HG03159 (cell line): Measurements from ENCODE around the gene HOXB5.

Experiments
- ATAC-seq: cut with Tn5 transposase; IDR thresholded peaks from one replicate; pipeline ENCODE4 v1.9.1; 2021; ENCODE audit warnings: mild to moderate bottlenecking, moderate library complexity; ENCODE audit not compliant: unreplicated experiment

Gene HOXB5

GRCh38 chr17:48576479-48577309 lies 16.9 kb downstream of the HOXB5 start:
- ATAC-seq, result no peak

DNA sequence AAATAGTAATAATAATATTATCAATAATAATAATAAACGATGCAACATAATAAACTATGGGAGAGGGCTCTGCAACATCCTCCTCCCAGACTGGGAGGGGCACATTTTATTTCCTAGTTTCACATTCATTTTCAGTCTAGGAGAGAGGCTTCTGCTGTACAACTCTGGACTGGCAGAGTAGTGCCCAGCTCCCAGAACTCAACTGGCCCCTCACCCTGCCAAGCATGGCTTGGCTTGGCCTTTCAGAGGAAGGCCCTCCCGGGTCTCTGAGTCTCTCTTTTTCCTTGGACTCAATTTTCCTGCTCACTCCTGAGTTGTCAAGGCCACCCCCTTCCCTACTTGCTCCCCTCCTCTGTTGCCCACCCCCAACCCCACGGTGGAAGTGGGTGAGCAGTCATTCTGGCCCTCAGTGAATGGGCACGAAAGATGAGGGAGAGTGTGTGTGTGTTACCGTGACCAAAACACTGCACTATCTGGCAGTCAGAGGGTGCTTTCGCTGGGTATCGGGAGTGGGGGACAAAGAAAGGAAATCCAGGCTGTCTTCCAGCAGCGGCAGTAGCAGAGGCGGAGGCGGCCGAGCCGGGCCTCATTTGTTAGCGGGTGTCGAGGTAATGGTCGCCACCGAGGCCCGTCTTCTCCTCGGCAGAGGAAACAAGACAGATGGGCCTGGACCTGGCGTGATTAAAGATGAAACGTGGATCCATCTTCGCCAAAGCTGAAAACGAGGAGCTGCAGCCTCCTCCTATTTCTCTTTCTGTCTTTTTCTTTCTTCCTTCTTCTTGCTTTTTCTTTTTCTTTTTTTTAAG lies 17.7 kb downstream of the HOXB5 start:
- ATAC-seq, result no peak

DNA sequence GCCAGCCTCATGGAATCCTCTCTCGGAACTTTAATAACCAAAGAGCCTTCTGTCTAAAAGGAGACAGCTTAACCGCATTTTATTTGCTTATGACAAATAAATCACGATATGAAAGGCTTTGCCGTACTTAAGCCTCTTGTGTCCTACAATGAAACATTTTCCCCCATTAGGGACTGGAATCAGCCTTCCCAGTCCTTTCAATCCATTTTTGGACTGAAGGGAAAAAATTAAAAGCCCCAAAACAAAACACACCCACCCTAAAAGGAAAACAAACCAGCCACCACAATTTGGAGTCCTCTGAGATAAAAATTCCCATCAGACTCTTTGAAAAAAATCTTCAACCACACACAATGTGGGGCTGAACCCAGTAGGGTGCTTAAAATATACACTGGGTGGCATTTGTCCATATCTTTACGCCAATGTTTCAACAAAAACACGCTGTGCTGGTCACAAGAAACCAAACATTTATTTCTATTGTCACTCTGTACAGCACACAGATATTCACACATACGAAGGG lies 18.5 kb downstream of the HOXB5 start:
- no peak for ATAC-seq

DNA sequence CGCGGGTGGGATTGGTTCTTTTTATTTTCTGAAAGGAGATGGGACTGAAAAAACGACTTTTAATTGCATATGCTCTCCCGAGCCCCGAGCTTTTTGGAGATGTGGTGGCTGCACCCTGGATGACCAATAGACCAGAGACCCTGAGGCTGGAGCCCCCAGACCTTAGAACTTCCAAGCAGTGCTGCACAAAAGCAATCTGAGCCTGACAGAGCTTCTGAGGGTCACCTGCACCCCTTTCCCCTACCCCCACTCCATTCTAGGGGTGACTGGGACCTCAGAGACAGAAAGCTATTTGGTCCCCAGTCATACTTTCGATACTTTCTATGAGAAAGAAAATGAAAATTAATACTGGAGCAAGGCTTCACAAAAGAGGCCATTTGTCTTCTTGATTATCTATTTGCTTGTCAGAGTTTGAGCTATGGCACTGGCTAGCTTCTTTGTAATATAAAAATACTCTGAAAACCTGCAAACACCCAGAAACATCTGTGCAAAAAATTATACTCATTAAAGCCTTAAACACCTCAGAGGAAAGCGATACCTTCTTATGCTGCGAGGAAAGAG lies 19.0 kb downstream of the HOXB5 start:
- ATAC-seq, result no peak

DNA sequence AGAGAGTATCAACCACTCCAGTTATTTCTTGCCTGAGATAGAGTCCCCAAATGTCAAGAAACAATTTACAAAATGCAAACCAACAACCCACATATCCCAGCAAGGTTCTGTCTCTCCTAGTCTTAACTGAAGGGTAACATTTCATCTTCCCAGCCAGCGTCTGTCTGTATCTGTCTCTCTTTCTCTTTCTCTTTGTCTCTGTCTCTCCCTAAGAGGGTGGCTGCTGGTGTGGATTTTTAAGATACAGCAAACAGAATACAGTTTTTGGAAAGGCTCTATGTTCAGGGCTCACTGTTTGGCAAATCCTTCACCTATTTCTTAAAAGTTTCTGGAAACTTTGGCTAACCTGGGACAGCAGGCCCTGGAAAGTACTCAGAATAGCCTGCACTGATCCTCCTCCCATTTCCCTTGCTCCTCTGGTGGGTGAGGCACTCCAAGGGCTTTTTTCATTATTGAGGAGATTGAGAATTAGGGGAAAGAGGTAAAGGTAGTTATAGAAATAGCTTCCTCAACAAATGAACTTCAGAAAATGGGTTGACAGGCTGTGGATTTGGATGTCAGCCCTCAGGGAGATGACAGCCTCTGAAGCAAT lies 21.7 kb downstream of the HOXB5 start:
- ATAC-seq, result no peak

GRCh38 chr17:48571024-48571818 lies 22.4 kb downstream of the HOXB5 start:
- ATAC-seq, result no peak

DNA sequence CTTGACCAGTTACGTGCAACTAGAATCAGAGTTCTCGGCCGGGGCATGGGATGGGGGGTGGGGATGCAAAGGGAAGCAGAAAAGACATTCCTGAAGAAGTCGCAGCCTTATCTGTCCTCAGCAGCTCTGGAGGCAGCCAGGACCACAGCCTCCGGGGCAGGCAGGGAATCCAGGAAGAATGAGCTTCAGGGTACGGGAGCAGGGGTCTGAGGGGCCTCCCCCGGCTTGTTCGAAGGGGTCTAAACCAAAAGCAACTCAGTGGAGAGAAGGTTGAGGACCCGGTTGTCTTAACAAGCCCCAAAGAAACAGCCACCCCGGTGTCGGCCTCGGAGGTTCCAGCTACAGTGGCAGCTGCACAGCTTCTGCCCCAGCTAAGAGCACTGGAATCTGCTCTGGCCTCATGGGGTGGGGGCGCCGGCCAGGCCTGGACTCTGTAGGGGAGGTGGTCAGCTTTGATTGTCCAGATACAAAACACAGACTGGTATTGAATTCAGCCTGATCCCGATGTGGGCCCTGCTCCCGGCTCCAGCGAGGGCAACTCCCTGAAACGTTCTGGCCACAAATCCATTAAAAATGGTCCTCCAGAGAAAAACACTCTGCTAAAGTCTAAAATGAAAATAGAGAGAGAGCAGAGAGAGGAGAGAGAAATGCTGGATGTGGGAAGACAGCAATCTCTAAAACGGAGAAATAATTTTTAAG lies 23.1 kb downstream of the HOXB5 start:
- no peak for ATAC-seq

GRCh38 chr17:48569674-48570324 lies 23.8 kb downstream of the HOXB5 start:
- no peak for ATAC-seq

DNA sequence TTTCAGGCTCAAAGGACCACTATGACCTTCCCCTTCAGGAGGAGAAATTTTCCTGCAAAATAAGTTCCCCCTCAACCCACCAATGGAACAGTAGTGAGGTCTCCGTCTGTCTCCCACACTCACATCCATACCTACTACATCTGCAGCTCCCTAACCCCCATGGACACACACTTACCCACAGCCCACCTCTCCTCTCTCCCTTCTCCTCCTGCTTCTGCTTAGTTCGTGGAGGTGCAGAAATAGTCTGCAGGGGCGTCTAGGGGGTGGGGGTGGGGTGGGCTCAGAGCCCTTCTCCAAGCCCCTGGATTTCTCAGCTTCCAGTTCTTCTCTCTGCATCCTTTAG lies 24.4 kb downstream of the HOXB5 start:
- ATAC-seq, result no peak

DNA sequence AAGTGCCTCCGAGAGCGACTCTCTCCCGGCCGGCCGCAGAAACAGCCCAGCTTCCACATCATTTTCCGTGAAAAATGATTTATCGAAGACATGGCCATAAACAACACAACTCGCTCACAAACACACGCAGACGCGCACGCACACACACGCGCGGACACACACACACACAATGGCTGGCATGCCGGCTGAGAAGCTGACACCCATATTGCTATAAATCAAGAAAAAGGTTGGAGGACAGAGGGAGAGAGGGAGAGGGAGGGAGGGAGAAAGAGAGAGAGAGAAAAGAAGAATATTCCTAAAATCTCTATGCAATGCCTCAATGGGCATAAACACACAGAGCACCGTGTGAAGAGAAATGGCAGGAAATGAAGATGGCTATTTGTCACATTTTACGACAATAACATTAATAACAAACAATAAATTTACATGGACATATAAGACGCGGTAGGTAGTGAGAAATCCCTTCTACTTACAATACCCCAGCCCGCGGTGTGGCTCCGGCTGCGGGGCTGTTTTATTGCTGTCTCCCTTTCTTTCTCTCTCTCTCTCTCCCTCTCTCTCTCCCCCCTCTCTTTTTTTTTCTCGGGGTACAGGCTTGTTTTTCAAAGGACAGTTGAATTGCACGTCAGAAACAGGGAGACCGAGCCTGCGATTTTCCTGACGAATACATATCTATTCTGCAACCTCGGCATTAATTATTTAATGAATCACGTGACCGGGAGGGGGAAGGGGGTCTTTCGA lies 24.9 kb downstream of the HOXB5 start:
- ATAC-seq, result no peak

DNA sequence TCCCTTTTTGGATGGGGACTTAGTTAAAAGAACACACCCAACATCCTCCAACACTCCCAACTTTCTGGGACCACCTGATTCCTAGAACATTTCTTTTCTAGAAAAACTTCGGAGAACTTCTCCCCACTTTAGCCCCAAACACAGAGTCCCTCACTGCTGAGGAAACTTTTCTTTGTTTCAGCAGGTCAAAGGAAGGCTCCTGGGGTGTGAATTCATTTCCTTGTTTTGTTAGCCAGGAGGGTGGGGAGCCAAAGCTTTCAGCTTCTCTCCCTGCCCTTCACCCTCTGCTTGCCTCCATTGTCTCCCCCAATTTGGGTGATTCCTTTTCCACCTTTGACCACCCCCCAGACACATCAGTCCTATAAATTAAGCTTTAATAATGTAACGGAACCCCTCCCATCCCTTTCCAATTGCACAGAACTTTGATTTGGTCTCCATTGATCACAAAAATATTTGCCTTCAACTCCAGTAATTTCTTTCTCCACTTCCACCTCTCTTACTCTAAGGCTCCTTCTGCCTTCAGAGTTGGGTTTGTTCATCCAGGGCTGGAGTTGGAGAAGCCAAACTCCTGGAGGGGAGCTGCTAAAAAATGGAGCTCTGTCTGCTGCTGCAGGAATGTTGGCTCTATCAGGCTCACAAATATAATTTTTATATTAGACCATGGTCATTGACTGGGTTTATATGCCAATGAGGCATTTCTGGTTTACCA lies 25.8 kb downstream of the HOXB5 start:
- no peak for ATAC-seq

GRCh38 chr17:48567209-48567608 lies 26.4 kb downstream of the HOXB5 start:
- no peak for ATAC-seq

DNA sequence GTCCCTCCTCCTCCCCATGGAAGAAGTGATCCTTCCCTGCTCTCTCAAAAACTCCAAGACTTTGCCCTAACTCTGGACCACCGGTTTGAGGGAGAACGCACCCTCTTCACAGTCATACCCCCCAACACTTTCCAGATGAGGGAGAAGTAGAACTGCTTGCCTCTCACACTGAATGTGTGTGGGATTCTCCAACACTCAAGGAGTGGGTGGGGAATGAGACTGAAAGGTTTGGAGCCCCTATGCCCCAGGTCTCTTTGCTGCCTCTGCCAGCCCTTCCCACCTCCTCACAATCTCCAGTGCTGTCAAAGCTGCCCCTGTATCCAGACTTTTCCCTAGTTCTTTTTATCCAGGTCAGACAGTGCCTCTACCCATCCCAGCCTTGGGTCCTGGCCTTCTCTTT lies 26.9 kb downstream of the HOXB5 start:
- ATAC-seq, result no peak

DNA sequence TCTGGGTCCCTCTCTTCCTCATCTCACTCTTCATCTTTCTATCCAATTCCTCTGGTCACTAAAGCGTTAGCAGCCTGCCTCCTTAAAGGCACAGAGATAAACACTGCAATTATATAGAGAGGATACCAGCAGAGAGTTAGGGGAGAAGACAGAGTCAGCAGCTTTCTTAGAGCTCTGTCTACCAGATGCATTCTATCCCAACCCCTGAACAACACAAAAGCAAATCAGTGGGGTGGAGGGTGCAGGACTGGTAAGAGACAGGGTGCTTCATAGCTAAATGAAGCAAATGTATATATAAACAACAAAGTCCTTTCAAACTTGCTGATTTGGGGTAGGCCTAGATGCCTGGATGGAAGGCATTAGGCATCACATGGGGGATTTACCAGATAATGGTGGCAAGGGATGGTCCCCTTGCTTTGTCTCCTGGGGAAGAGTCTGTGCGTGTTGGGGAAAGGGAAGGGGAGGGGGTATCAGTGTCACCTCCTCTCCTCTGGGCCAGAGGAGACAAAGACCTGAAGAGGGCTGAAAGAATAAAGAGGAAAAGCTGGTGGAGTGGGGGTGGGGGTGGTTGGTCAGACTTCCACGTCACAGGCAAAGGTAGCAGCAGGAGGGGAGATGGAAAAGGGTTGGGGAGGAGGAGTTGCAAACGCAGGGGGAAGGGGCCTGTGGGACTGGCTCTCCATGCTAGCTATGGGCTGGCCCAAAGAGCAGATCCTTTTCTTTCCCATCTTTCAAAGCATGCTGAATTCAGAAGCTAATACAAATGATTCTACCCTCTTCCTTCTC lies 27.5 kb downstream of the HOXB5 start:
- ATAC-seq, result no peak

DNA sequence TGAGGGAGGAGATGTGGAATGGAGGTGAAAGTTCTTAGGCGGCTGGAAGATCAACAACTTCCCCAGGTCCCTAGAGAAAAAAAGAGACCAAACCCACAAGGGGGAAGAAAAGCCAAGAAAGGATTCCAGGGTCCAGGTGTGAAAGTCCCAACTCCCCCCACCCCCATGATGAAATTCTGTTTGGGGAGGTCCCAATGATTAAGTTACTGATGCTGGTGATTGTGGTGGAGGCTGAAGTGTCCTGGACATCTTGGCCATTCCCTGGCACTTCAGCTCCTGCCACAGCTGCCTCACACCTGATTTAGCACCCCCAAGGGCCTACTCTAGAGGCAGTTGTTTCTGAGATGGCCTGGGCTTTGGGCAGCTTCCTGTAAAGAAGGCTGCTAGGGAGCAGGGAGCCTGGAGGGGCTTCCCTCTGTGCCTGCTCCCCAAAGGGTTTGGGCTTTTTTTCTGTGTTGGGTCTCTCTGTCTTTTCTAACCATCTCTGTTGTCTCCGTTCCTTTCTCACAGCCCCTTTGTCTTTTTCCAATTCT lies 28.5 kb downstream of the HOXB5 start:
- no peak for ATAC-seq

GRCh38 chr17:48564188-48565021 lies 29.2 kb downstream of the HOXB5 start:
- ATAC-seq, result no peak
